ENCODE data around the gene LMTK3.
A peak's percentile ranks its signal among the peaks of the same experiment; 100 is the strongest.

LMTK3 gene, protein sequence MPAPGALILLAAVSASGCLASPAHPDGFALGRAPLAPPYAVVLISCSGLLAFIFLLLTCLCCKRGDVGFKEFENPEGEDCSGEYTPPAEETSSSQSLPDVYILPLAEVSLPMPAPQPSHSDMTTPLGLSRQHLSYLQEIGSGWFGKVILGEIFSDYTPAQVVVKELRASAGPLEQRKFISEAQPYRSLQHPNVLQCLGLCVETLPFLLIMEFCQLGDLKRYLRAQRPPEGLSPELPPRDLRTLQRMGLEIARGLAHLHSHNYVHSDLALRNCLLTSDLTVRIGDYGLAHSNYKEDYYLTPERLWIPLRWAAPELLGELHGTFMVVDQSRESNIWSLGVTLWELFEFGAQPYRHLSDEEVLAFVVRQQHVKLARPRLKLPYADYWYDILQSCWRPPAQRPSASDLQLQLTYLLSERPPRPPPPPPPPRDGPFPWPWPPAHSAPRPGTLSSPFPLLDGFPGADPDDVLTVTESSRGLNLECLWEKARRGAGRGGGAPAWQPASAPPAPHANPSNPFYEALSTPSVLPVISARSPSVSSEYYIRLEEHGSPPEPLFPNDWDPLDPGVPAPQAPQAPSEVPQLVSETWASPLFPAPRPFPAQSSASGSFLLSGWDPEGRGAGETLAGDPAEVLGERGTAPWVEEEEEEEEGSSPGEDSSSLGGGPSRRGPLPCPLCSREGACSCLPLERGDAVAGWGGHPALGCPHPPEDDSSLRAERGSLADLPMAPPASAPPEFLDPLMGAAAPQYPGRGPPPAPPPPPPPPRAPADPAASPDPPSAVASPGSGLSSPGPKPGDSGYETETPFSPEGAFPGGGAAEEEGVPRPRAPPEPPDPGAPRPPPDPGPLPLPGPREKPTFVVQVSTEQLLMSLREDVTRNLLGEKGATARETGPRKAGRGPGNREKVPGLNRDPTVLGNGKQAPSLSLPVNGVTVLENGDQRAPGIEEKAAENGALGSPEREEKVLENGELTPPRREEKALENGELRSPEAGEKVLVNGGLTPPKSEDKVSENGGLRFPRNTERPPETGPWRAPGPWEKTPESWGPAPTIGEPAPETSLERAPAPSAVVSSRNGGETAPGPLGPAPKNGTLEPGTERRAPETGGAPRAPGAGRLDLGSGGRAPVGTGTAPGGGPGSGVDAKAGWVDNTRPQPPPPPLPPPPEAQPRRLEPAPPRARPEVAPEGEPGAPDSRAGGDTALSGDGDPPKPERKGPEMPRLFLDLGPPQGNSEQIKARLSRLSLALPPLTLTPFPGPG (N-terminal part only)

DNA sequence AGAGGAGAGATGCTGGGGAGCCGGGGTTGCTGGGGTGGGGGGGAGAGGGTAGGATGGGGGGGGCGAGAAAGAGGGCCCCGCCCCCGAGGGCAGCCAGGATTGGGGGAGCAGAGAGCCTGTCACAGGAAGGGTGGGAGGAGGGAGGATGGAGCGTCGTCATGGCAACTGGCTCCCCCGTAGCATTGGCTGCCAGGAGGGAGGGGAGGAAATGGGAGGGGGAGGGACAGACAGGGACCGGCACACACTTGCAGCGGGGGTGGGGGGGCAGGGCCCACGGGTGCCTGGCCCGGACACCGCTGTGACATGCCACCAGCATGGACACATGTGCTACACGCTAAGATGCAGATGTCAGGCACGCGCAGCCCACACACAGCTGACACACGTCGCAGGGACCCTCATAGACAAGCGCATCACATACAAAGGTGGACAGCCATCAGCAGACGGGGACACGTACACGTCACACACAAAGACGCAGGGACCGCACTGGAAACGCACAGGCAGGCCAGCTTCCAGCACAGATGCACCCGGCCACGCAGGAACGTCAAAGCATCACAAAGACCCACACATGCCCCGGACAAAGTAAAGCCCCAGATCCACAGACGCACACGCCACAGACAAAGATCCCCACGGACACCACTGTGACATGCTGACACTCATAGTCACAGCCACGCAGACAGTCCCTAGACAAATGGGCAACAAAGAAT is at the start of gene LMTK3:
TSS of gene LMTK3 (minus strand) at position 36 of the 704 bp plus-strand sequence. CDS start 259 bp downstream, outside the sequence.
- DNase-seq = peak; percentile 66

DNA sequence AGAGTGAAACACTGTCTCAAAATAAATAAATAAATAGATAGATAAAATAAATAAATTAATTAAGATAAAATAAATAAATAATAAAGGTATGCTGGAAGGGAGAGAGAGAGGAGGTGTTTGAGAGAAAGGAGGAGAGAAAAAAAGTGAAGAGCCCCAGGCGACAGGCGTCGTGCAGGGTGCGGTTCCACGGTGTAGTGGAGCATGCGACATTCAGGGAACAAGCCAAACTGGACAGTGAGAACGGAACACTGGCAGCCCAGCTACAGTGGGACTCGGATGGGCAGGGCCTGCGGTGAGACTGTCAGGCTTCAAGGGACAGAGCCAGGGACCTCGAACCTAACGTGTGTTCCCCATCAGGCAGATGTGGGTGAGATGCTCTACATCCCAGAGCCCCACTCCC is 49.8 kb upstream of the LMTK3 start:
- DNase-seq = no peak

DNA sequence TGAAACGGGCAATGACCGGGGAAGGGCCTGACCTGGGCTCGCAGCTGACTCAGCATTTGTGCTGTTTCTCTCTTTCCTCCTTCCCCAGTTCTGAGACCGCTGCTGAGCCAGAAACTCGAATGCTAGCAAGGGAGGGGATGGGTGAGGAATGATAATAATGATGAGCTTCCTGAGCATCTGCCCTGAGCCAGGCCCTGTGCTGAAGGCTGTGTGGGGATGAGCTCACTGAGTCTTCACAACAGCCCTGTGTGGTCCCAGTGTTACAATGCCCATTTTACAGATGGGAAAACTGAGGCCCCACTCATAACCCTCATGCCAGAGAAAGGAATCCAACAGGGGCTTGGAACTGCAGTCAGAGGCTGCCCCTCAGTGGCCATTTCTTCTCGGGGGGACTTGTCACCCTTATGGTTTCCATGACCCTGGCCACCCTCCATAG is 48.5 kb upstream of the LMTK3 start:
- no peak for DNase-seq

DNA sequence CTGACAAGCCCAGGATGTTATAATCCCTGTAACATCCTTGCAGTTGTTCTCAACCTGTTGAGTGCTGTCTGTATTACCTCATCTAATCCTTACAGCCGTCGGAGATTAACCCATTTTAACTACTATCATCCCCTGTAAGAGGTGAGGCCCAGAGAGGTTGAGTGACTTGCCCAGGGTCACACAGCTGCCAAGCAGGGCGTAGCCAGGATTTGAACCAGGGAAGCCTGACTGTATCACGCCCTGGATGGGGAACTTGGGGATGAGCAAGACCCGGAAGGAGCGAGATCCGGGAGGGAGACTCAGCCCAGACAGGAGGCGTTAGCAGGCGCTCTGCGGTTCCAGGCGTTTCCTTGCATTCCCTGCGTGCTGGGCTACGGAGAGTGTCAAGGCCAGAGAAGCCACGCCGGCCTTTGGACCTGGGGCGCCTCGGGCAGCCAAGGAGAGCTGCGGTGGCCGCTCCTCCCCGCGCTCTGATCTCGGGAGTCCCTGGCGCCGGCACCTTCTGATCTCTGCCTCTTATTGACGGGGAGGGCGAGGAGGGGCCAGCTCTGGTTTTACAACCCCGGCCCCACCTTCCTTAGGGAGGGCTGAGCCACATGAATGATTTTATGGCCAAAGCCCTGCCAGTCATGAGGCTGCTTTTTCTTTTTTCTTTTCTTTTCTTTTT is 46.5 kb upstream of the LMTK3 start:
- no peak for DNase-seq

DNA sequence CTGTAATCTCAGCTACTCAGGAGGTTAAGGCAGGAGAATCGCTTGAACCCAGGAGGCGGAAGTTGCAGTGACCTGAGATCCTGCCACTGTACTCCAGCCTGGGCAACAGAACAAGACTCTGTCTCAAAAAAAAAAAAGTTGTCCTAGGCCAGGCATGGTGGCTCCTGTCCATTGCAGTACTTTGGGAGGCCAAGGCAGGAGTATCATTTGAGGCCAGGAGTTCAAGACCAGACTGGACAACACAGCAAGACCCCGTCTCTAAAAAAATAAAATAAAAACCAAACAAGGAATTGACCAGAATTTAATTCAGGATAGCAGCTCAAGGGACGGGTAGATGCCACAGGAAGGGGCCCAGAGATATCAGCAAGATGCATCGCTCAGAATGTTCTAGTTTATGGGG is 45.2 kb upstream of the LMTK3 start:
- no peak for DNase-seq

DNA sequence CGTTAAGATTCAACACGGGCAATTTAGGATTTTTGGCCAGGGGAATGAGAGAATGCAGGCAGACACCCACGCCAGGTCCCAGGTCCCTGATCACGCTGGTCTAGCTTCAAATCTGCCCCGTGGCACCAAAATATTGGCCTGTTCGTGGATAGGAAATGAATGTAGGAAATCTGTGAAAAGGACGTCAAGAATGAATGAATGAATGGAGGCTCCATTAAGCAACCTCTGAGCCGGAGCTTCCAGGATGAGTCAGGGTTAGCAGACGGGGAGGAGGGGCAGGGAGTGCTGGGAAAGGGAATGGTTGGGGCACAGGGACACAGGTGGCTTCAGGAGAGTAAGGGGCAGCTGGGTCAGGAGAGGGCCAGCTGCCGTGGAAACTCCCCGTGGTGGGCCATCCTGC is 44.5 kb upstream of the LMTK3 start:
- no peak for DNase-seq

DNA sequence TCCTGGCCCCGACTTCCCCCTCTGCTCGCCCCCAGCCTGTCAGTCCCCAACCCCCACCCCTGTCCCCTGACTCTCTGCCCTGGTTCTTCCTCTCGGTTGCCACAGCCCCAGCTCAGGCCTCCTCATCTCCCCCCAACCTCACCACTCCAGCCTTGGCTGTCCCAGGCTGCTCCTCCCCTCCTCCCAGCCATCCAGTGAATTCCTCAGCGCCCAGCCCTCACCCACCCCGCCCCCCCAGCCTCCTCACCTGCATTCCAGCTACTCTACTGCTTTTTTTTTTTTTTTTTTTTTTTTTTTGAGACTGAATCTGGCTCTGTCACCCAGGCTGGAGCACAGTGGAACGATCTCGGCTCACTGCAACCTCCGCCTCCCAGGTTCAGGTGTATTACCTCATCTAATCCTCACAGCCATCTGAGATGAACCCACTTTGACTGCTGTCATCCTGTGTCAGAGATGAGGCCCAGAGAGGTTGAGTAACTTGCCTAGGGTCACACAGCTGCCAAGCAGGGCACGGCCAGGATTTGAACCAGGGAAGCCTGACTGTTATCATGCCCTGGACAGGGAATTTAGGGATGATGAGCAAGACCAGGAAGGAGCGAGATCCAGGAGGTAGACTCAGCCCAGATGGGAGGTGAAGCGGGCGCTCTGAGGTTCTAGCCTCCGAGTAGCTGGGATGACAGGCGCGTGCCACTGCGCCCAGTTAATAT is 42.9 kb upstream of the LMTK3 start:
- no peak for DNase-seq

DNA sequence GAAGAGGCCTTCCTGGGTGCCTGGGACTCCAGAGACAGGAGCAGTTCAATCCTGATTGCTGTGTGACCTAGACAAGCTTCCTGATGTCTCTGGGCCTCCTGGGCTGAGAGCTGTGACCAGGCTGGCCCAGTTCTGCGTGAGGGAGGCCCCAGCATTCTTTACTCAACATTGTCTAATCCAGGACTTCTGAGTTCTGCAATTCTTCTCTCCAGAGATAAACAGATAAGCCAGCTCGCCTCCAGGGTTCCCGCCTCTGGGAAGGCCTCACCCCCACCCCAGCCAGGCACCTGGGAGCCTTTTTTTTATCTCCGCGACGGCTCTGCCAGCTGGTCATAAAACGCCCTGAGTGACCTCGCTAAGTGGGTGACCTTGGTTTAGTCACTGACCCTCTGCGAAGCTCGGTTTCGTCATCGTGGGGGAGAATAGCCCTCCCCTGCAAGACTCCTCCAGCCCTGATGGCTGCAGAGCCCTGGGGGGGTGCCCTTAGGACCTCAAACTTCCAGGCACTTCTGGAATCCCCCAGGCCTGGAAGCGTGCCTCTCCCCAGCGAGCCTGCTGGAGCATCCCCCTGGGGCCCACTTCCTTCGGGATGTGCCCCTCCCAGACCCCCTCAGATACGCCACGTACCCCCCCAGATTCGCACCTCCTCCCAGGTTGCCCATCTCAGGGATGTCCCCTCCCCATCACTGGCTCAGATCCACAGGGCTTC is 42.2 kb upstream of the LMTK3 start:
- DNase-seq = no peak

DNA sequence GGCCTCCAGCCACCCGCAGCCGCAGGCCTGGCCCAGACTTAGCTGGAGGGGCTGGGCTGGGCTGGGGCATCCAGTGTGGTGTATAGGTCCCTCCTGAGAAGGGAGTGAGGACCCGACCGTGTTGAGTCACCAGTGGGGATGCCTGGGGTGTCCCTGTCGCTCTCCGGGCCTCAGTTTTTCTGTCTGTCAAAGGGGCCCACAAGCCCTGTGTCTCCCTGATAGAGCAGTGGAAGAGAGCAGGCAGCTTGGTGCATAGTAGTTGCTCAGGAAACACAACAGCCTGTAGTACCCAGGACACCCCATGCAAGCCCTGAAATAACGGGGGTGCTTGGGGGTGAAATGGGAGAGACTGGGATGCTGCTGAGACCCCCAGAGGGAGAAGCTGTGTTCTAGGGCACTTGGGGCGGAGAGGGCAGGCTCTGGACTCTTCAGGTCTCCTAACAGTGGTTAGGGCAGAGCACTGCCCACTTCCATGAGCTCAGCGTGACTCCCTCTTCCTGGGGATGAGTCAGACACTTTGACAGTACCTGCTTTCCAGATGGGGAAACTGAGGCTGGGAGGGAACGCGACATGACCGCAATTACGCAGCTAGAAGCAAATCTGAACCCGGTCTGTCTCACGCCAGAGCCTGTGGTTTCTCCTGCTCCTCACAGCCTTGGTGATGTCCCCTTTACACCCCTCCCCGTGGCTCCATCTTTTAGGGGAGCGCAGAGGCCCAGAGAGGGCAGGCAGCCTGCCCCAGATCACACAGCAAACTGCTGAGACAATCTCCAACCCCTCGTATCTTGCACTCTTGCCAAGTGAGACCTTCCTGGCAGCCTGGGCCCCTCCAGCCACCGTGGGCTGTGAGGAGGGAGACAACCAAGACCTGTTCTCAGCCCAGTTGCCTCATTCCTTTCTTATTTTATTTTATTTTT is 41.0 kb upstream of the LMTK3 start:
- no peak for DNase-seq

DNA sequence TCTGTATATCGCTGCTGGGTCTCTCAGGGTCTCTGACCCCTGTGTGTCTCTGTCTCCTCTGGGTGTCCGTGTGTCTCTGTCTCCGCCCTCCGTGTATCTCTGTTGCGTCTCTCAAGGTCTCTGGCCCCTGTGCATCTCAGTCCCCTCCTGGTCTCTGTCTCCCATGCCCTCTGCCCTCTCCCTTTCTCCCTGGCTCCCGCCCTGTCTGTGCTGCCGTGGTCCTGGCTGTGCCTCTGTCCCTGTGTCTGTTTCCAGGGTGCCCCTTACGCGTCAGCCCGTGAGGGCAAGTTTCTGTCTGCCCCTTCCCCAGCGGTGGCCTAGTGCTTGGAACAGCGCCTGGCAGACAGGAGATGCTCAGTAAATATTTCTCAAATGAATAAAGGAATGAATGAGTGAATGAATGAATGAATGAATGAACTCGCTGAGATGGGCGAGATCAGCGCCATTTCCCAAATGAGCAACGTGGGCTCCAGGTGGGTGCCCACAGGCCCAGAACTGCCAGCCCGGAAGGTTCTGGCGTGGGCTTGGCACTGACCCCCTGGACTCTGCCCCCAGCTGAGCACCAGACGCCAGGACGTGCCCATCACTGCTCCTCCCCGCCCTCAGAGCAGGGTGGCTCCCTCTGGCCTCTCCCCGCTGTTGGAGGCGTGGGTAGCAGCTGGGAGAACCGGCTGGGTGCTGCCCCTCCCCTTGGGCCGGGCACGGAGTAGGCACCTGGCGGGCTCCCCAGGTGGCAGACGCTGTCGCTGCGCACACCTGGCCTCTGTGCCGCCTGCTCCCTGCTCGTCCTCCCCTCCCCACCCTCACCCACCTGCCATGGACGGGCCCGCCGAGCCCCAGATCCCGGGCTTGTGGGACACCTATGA is 40.0 kb upstream of the LMTK3 start, which contains the start of gene SULT2B1:
TSS of gene SULT2B1 (plus strand) at position 736 of the 866 bp plus-strand sequence. CDS start at position 817, 81 bp downstream.
- DNase-seq = no peak

DNA sequence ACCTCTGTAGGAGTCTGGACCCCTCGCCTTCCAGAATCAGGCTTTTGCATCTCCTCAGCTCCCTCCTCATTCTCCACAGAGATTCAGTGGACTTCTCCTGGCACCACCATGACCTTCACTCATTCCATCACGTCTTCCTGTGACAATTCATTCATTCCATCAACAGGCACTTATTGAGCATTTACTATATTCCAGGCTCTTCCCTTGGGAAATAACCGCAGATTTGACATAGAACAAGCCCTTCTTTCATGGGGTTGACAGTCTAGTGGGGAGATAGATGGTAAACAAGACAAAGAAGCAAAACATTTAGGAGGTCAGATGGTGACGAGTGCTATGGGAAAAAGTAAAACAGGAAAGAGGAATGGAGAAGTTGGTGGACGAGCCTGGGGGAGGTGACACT is 37.7 kb upstream of the LMTK3 start:
- DNase-seq = no peak

DNA sequence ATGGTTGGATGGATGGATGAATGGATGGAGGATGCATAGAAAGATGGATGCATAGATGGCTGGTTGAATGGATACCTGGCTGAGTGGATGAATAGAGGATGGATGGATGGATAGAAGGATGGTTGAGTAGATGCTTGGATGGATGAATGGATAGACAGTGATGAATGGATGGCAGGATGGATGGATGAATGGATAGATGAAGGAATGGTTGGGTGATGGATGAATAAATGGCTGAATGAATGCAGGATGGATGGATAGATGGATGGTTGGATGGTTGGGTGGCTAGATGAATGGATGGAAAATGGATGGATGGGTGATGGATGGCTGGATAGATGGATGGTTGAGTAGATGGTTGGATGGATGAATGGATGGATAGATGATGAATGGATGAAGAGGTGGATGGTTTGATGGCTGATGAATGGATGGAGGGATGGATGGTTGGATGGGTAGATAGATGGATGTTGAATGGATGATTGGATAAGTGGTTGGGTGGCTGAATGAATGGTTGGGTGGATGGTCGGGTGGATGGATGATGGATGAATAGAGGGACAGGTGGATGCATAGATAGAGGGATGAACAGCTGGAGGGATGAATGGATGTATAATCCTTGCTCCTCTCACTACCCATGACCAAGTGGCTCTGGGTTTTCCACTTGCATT is 36.7 kb upstream of the LMTK3 start:
- no peak for DNase-seq

DNA sequence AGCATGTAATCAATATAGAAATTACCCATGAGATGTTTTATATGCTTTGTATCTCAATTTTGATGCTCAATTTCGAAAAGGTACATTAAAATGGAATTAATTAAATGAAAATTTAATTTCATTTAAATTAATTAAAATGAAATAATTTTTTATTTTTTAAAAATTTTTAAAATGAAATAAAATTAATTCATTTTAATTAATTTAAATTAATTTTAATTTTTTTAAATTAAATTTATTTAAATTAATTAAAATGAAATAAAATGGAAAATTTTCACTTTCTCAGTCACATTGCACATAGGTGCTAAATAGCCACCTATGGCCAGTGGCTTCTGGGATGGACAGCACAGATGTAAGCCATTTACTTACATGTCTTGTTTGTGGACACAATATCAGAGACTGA is 36.1 kb upstream of the LMTK3 start:
- no peak for DNase-seq

DNA sequence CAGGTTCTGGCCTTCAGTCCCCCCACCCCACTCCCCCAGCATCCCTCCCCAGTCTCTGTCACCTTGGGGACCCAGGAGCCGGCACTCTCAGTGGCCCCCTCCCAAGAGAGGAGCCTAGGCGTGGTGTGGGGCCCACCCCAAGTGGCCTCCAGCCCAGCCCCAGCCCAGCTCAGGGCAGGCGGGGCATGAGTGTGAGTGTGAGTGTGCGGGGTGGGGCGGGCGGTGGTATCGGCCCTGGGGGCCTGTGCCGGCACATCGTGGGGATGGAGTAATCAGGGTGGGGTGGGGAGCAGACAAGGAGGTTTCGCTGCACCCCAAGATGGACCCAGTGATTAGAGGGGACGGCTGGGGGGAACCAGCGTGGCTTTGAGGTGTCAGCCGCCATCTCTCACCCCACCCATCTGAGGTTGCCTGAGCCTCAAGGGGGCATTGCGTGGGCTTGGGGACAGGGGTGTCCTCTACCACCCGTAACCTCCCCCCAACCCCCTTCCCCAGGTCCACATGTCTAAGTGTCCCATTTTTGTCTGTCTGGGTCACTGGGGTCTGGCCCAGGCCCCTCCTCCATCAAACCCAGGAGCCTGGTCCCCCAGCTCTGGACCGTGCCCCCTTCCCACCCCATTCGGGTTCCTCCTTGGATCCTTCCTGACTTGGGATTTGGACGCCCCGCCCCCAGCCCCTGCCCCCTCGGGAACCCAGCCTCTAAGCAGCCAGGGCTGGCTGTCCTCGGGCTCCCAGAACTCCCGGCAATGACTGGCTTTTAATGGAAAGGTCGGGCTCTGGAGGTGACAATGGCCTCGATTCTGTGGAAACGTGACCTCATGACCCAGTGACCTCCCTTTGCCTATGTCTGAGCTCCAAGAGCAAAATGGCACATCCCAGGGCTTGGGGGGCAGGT is 33.5 kb upstream of the LMTK3 start:
- DNase-seq = no peak

DNA sequence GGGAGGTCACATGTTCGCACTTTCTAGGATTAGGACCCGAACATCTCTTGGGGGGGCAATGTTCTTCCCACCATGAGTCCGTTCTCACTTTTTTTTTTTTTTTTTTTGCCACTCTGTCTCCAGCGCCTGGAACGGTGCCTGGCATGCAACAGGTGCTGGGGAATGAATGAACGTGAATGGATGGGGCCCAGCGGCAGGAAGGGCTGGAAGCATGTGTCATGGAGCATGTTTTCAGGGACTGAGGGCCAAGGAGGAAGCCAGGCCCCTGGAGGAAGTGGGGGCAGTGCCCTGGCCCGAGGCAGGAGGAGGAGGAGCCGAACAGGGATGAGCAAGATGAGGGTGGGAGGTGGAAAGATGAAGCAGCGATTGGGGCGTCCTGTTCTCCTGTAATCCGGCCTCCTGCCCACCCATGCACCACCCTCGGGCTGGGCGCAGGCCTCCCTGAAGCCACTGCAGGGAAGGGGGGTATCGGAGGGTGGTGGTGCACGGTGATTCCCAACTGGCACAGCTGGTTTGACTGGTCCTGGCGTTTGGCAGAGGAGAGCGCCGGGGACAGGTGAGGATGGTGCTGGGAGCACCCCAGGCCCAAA is 31.6 kb upstream of the LMTK3 start:
- DNase-seq = no peak

DNA sequence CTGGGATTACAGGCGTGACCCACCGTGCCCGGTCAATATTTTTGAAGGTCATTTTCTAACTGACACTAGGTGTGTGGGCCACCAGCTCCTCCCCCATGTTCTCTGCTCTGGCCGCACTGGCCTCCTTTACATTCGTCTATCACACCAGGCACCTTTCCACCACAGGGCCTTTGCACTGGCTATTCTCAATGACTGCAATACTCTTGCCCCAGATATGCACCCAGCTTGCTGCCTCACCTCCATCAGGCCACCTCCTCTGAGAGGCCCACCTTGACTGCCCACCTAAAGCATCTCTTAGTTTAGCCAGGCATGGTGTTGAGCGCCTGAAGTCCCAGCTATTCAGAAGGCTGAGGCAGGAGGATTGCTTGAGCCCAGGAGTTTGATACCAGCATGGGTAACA is 30.2 kb upstream of the LMTK3 start:
- DNase-seq = no peak

Data from activated T-cell treated with anti-CD3 and anti-CD28 coated beads for 4 hours (primary cell).